Breast epithelium (tissue), 3 donors: Measurements from ENCODE around the gene ZDHHC24.

Source experiments
- POLR2AphosphoS5 ChIP-seq, 3 donors: sonication (generic); formaldehyde crosslinking; IDR thresholded peaks; one replicate each; pipeline ENCODE4 v1.6.1; 2017; ENCODE audit warnings: antibody characterized with exemption in 3 of 3
- TF ChIP-seq, protein P1 (sequence below), 3 donors: fragments of 450-650 bp; IDR thresholded peaks; one replicate each; pipeline ENCODE4 v1.5.1; 2016 to 2017; ENCODE audit warnings: antibody characterized with exemption in 3 of 3, mild to moderate bottlenecking in 3 of 3, moderate library complexity in 3 of 3

DNA sequence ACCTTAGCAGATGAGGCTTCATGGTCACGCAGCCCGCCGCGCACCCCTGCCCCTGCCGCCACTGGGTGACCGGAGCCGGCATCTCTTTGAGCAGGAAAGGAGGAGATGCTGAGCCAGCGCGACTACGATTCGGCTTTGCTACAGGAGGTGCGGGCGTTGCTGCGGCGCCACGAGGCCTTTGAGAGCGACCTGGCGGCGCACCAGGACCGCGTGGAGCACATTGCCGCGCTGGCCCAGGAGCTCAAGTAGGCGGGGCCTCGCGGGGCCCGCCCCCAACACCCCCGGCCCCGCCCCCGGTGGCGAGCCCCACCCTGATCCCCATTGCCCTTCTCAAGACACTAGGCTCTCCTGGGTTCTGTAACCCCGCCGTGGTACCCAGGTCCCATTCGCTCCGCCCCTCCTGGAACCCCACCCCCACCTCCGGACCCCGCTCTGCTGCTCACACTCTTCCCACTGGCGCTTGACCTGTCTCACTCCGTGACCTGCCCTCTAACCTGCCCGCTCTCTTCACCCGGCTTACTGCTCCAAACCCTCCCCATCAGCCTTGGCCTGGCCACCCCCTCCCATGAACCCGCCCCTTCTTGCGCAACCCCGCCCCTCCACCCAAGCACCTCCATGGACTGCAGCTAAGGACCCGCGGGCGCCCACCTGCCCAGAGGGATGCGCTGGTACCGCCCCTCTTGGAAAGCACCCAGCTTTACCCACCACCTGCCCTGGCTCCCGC lies 13.5 kb upstream of the ZDHHC24 start:
- TF ChIP-seq, protein P1, sequence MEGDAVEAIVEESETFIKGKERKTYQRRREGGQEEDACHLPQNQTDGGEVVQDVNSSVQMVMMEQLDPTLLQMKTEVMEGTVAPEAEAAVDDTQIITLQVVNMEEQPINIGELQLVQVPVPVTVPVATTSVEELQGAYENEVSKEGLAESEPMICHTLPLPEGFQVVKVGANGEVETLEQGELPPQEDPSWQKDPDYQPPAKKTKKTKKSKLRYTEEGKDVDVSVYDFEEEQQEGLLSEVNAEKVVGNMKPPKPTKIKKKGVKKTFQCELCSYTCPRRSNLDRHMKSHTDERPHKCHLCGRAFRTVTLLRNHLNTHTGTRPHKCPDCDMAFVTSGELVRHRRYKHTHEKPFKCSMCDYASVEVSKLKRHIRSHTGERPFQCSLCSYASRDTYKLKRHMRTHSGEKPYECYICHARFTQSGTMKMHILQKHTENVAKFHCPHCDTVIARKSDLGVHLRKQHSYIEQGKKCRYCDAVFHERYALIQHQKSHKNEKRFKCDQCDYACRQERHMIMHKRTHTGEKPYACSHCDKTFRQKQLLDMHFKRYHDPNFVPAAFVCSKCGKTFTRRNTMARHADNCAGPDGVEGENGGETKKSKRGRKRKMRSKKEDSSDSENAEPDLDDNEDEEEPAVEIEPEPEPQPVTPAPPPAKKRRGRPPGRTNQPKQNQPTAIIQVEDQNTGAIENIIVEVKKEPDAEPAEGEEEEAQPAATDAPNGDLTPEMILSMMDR (IDR thresholded peaks at IDR 0.05) = no peak
- no peak for TF ChIP-seq POLR2AphosphoS5 (IDR thresholded peaks at IDR 0.05)
